KOPT-K1 (cell line): Measurements from ENCODE around the gene ENDOV.

Experiments used
- H3K27ac ChIP-seq: fragments of 200-600 bp; sonication (generic); 2 replicates; pipeline ENCODE4 v1.5.1; 2016; ENCODE audit warnings: antibody characterized with exemption, mild to moderate bottlenecking, low read depth, low read length; ENCODE audit not compliant: poor library complexity, severe bottlenecking
- H3K36me3 ChIP-seq: fragments of 200-600 bp; sonication (generic); 2 replicates; pipeline ENCODE4 v1.5.1; 2017; ENCODE audit warnings: antibody characterized with exemption, mild to moderate bottlenecking, low read length, moderate library complexity; ENCODE audit not compliant: insufficient read depth
- H3K9me3 ChIP-seq: fragments of 200-600 bp; sonication (generic); 2 replicates; pipeline ENCODE4 v1.5.1; 2017; ENCODE audit warnings: antibody characterized with exemption, low read length, mild to moderate bottlenecking; ENCODE audit not compliant: insufficient read depth, poor library complexity, severe bottlenecking

Gene ENDOV

GRCh38 chr17:80416940-80417293 is 1.9 kb downstream of the ENDOV start:
- Histone ChIP-seq H3K9me3 (no peaks in the 10 kb centered on the region), H3K27ac (no peak overlapping the region), H3K36me3 (peaks cover 17% of the 10 kb centered on the region; the same call in 1 of the 2 replicates)

GRCh38 chr17:80418589-80418988 is 3.6 kb downstream of the ENDOV start:
- Histone ChIP-seq H3K27ac (no peak overlapping the region), H3K36me3 (peaks cover 17% of the 10 kb centered on the region; the same call in 1 of the 2 replicates), H3K9me3 (no peaks in the 10 kb centered on the region)

GRCh38 chr17:80419255-80419654 is 4.3 kb downstream of the ENDOV start:
- Histone ChIP-seq H3K27ac (no peak overlapping the region), H3K9me3 (no peaks in the 10 kb centered on the region), H3K36me3 (peaks cover 17% of the 10 kb centered on the region; the same call in 1 of the 2 replicates)

- peaks cover 17% of the 10 kb centered on the region; the same call in 1 of the 2 replicates for H3K36me3 ChIP-seq
- no peaks in the 10 kb centered on the region for H3K9me3 ChIP-seq
- no peak overlapping the region for H3K27ac ChIP-seq
These were observed 6.6 kb downstream of the ENDOV start for GRCh38 chr17:80421381-80422090.

GRCh38 chr17:80422276-80422675 is 7.3 kb downstream of the ENDOV start:
- Histone ChIP-seq H3K36me3 (peaks cover 11% of the 10 kb centered on the region; the same call in 1 of the 2 replicates), H3K9me3 (no peaks in the 10 kb centered on the region), H3K27ac (no peak overlapping the region)

- no peak overlapping the region for H3K27ac ChIP-seq
- no peaks in the 10 kb centered on the region for H3K9me3 ChIP-seq
- H3K36me3 ChIP-seq = peaks cover 6% of the 10 kb centered on the region; the same call in 1 of the 2 replicates
These were observed 8.0 kb downstream of the ENDOV start for GRCh38 chr17:80422981-80423380.

- H3K36me3 ChIP-seq = no peaks in the 10 kb centered on the region
- H3K27ac ChIP-seq = no peak overlapping the region
- no peaks in the 10 kb centered on the region for H3K9me3 ChIP-seq
These were observed 8.7 kb downstream of the ENDOV start for GRCh38 chr17:80423536-80424225.

GRCh38 chr17:80424261-80424660 is 9.3 kb downstream of the ENDOV start:
- Histone ChIP-seq H3K9me3 (no peaks in the 10 kb centered on the region), H3K36me3 (no peaks in the 10 kb centered on the region), H3K27ac (peak overlapping the region; percentile 1)

- Histone ChIP-seq H3K9me3 (no peaks in the 10 kb centered on the region), H3K36me3 (no peaks in the 10 kb centered on the region), H3K27ac (no peak overlapping the region)
These were observed 10.2 kb downstream of the ENDOV start for GRCh38 chr17:80424878-80425765.

GRCh38 chr17:80425835-80426426 is 11.0 kb downstream of the ENDOV start:
- Histone ChIP-seq H3K9me3 (no peaks in the 10 kb centered on the region), H3K27ac (no peak overlapping the region), H3K36me3 (no peaks in the 10 kb centered on the region)

GRCh38 chr17:80426671-80427326 is 11.8 kb downstream of the ENDOV start:
- peak overlapping the region; percentile 18 for H3K27ac ChIP-seq
- no peaks in the 10 kb centered on the region for H3K36me3 ChIP-seq
- no peaks in the 10 kb centered on the region for H3K9me3 ChIP-seq

- peak overlapping the region; percentile 18 for H3K27ac ChIP-seq
- no peaks in the 10 kb centered on the region for H3K9me3 ChIP-seq
- no peaks in the 10 kb centered on the region for H3K36me3 ChIP-seq
These were observed 12.7 kb downstream of the ENDOV start for GRCh38 chr17:80427366-80428282.

GRCh38 chr17:80428363-80428762 is 13.4 kb downstream of the ENDOV start:
- no peaks in the 10 kb centered on the region for H3K9me3 ChIP-seq
- H3K27ac ChIP-seq = no peak overlapping the region
- H3K36me3 ChIP-seq = no peaks in the 10 kb centered on the region
